Astrocyte (in vitro differentiated cells and primary cell): ENCODE data around the gene PTGIS. TPM values are rescaled to one million over a fixed set of nuclear protein-coding genes. Genes with fewer than 3 reads are reported as not detected.

Source experiments
- DNase-seq: peaks from one replicate; pipeline ENCODE4 v3.0.0-alpha.2; 2010; ENCODE audit warnings: low read depth
- FAIRE-seq: peaks from 2 replicates; lab custom pipeline; 2011; peaks lifted over from hg19 to GRCh38; lab: Jason Lieb, UNC
- H2AFZ ChIP-seq: 2 replicates; pipeline ENCODE4 v1.6.0; 2012; ENCODE audit warnings: low read depth, low read length, inconsistent platforms
- H3K27ac ChIP-seq: 2 replicates; pipeline ENCODE4 v1.5.1; 2011; ENCODE audit warnings: low read depth, low read length, inconsistent platforms
- H3K27me3 ChIP-seq: 2 replicates; pipeline ENCODE4 v1.6.0; 2011; ENCODE audit warnings: low read length, inconsistent platforms; ENCODE audit not compliant: insufficient read depth
- H3K36me3 ChIP-seq: 2 replicates; pipeline ENCODE4 v1.5.1; 2011; ENCODE audit warnings: low read length, inconsistent platforms; ENCODE audit not compliant: insufficient read depth
- H3K4me1 ChIP-seq: 2 replicates; pipeline ENCODE4 v1.5.1; 2011; ENCODE audit warnings: low read length, inconsistent platforms; ENCODE audit not compliant: insufficient read depth
- H3K4me2 ChIP-seq: 2 replicates; pipeline ENCODE4 v1.6.0; 2012; ENCODE audit warnings: low read length, inconsistent platforms
- H3K4me3 ChIP-seq: 2 replicates; pipeline ENCODE4 v1.5.1; 2011; ENCODE audit warnings: low read depth, mild to moderate bottlenecking, low read length, inconsistent platforms; ENCODE audit not compliant: insufficient read depth
- H3K79me2 ChIP-seq: 2 replicates; pipeline ENCODE4 v1.6.0; 2012; ENCODE audit warnings: mild to moderate bottlenecking, low read length, inconsistent platforms; ENCODE audit not compliant: insufficient read depth
- H3K9ac ChIP-seq: 2 replicates; pipeline ENCODE4 v1.6.0; 2012; ENCODE audit warnings: mild to moderate bottlenecking, low read length, inconsistent platforms
- H3K9me3 ChIP-seq: 2 replicates; pipeline ENCODE4 v1.5.1; 2012; ENCODE audit warnings: low read depth, mild to moderate bottlenecking, low read length, inconsistent platforms; ENCODE audit not compliant: insufficient read depth
- H4K20me1 ChIP-seq: 2 replicates; pipeline ENCODE4 v1.6.0; 2012; ENCODE audit warnings: low read length, inconsistent platforms; ENCODE audit not compliant: insufficient read depth
- H3K27ac Mint-ChIP-seq: one replicate; pipeline ENCODE4 v1.8.0; 2021; ENCODE audit warnings: mild to moderate bottlenecking, mixed read lengths; ENCODE audit not compliant: unreplicated experiment
- H3K27me3 Mint-ChIP-seq: one replicate; pipeline ENCODE4 v1.8.0; 2021; ENCODE audit warnings: low read depth, mixed read lengths; ENCODE audit not compliant: unreplicated experiment
- H3K36me3 Mint-ChIP-seq: one replicate; pipeline ENCODE4 v1.8.0; 2021; ENCODE audit warnings: low read depth, mixed read lengths; ENCODE audit not compliant: unreplicated experiment
- H3K4me1 Mint-ChIP-seq: one replicate; pipeline ENCODE4 v1.8.0; 2021; ENCODE audit warnings: low read depth, mixed read lengths; ENCODE audit not compliant: unreplicated experiment
- H3K4me3 Mint-ChIP-seq: one replicate; pipeline ENCODE4 v1.8.0; 2021; ENCODE audit warnings: mild to moderate bottlenecking, moderate library complexity, mixed read lengths; ENCODE audit not compliant: unreplicated experiment
- H3K9me3 Mint-ChIP-seq: one replicate; pipeline ENCODE4 v1.8.0; 2021; ENCODE audit warnings: mild to moderate bottlenecking, mixed read lengths; ENCODE audit not compliant: unreplicated experiment
- EZH2 ChIP-seq: IDR thresholded peaks from 2 replicates; pipeline ENCODE4 v1.6.1; 2012; ENCODE audit warnings: mild to moderate bottlenecking, low read length, inconsistent platforms; ENCODE audit not compliant: insufficient read depth
- total RNA-seq: library from RNA; stranded (reverse); gene quantifications from 2 replicates; pipeline ENCODE4 v1.2.1, GENCODE V29; 2021
- TF ChIP-seq, protein P1 (sequence below): IDR thresholded peaks from 2 replicates; pipeline ENCODE4 v1.5.1; 2011; ENCODE audit warnings: low read depth, mild to moderate bottlenecking, inconsistent platforms, low read length, moderate library complexity; ENCODE audit not compliant: insufficient read depth

PTGIS gene
- total RNA-seq, 1 donor from 2014 or later: 1.9 TPM

DNA sequence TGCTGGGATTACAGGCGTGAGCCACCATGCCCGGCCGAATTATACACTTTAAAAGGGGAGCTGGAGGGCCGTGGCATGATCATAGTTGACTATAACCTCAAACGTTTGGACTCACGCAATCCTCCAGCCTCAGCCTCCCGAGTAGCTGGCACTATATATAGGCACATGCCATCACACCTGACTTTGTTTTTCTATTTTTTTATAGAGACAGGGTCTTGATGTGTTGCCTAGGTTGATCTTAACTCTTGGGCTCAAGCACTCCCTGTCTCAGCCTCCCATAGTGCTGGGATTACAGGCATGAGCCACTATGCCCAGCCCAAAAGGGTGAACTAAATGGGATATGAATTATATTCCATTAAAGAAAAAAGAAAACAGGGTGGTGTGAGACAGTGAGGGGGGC, 7.8 kb downstream of the PTGIS start:
- TF ChIP-seq EZH2: no peak
- TF ChIP-seq, protein P1, sequence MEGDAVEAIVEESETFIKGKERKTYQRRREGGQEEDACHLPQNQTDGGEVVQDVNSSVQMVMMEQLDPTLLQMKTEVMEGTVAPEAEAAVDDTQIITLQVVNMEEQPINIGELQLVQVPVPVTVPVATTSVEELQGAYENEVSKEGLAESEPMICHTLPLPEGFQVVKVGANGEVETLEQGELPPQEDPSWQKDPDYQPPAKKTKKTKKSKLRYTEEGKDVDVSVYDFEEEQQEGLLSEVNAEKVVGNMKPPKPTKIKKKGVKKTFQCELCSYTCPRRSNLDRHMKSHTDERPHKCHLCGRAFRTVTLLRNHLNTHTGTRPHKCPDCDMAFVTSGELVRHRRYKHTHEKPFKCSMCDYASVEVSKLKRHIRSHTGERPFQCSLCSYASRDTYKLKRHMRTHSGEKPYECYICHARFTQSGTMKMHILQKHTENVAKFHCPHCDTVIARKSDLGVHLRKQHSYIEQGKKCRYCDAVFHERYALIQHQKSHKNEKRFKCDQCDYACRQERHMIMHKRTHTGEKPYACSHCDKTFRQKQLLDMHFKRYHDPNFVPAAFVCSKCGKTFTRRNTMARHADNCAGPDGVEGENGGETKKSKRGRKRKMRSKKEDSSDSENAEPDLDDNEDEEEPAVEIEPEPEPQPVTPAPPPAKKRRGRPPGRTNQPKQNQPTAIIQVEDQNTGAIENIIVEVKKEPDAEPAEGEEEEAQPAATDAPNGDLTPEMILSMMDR: no peak

DNA sequence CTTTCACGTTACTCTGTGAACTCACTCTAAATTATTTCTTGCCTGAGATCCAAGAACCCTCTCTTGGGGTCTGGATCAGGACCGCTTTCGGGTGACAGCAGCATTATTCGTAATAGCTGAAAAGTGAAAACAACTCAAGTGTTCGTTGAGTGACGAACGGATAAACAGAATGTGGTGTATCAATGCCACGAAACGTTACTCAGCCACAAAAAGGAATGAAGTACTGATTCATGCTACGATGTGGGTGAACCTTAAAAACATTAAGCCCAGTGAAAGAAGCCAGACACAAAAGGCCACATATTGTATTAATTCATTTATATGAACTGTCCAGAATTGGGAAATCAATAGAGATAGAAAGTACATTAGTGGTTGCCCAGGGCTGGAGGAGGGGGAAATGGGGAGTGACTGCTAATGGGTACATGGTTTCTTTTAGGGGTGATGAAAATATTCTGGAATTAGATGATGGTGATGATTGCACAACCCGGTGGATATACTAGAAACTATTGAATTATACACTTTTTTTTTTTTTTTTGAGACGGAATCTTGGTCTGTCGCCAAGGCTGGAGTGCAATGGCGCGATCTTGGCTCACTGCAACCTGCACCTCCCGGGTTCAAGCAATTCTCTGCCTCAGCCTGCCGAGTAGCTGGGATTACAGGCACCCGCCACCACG, 8.4 kb downstream of the PTGIS start:
- no peak for TF ChIP-seq EZH2
- TF ChIP-seq, protein P1: no peak
- Mint-ChIP-seq H3K27ac (no peak overlapping the region), H3K27me3 (peaks cover 10% of the 10 kb centered on the region), H3K9me3 (peaks cover 2% of the 10 kb centered on the region), H3K4me1 (peaks cover 13% of the 10 kb centered on the region), H3K36me3 (no peaks in the 10 kb centered on the region), H3K4me3 (peak overlapping the region; percentile 69)
- no peaks in the 10 kb centered on the region for H3K79me2 ChIP-seq
- H3K4me3 ChIP-seq: no peak overlapping the region
- H3K27me3 ChIP-seq: no peaks in the 10 kb centered on the region
- H4K20me1 ChIP-seq: no peaks in the 10 kb centered on the region
- no peak for FAIRE-seq
- no peak overlapping the region for H3K9ac ChIP-seq
- H3K27ac ChIP-seq: no peak overlapping the region
- H2AFZ ChIP-seq: no peak overlapping the region
- no peaks in the 10 kb centered on the region for H3K9me3 ChIP-seq
- H3K36me3 ChIP-seq: no peaks in the 10 kb centered on the region
- peak; percentile 70 for DNase-seq
- no peak overlapping the region for H3K4me2 ChIP-seq
- H3K4me1 ChIP-seq: peaks cover 18% of the 10 kb centered on the region

More for the DNA sequence above, 7.8 kb downstream of the PTGIS start:
- peaks cover 18% of the 10 kb centered on the region for H3K4me1 ChIP-seq
- H3K36me3 ChIP-seq: no peaks in the 10 kb centered on the region
- Mint-ChIP-seq H3K27me3 (peaks cover 11% of the 10 kb centered on the region), H3K4me3 (no peak overlapping the region), H3K27ac (no peak overlapping the region), H3K4me1 (peaks cover 13% of the 10 kb centered on the region), H3K9me3 (peaks cover 2% of the 10 kb centered on the region), H3K36me3 (no peaks in the 10 kb centered on the region)
- no peak overlapping the region for H3K27ac ChIP-seq
- H4K20me1 ChIP-seq: no peaks in the 10 kb centered on the region
- no peak overlapping the region for H3K4me3 ChIP-seq
- H3K9me3 ChIP-seq: no peaks in the 10 kb centered on the region
- DNase-seq (no peak), FAIRE-seq (no peak)
- no peak overlapping the region for H3K9ac ChIP-seq
- H2AFZ ChIP-seq: no peak overlapping the region
- H3K27me3 ChIP-seq: no peaks in the 10 kb centered on the region
- H3K4me2 ChIP-seq: no peak overlapping the region
- no peaks in the 10 kb centered on the region for H3K79me2 ChIP-seq

DNA sequence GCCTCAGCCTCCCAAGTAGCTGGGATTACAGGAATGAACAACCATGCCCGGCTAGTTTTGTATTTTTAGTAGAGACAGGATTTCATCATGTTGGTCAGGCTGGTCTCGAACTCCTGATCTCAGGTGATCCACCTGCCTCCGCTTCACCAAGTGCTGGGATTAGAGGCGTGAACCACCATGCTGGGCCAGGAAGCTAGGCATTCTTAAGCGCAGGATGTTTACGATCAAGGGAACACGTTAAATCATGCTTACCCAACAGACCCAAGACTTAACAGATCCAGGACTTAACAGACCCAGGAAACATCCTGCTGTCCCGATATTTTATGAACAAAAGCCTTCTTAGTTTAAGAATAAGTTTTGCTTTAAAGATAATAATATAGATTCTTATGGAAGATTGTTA, 9.1 kb downstream of the PTGIS start:
- Histone ChIP-seq H3K27ac (no peak overlapping the region), H3K9me3 (no peaks in the 10 kb centered on the region), H3K27me3 (no peaks in the 10 kb centered on the region), H3K4me2 (no peak overlapping the region), H3K79me2 (no peaks in the 10 kb centered on the region), H3K9ac (no peak overlapping the region), H4K20me1 (no peaks in the 10 kb centered on the region), H3K4me1 (peaks cover 18% of the 10 kb centered on the region), H3K4me3 (no peak overlapping the region), H2AFZ (no peak overlapping the region), H3K36me3 (no peaks in the 10 kb centered on the region)
- FAIRE-seq (no peak), DNase-seq (no peak)
- peaks cover 13% of the 10 kb centered on the region for H3K4me1 Mint-ChIP-seq
- H3K27me3 Mint-ChIP-seq: peaks cover 9% of the 10 kb centered on the region
- no peak overlapping the region for H3K27ac Mint-ChIP-seq
- H3K9me3 Mint-ChIP-seq: peaks cover 2% of the 10 kb centered on the region
- TF ChIP-seq EZH2: no peak
- TF ChIP-seq, protein P1: no peak
- H3K4me3 Mint-ChIP-seq: no peak overlapping the region
- no peaks in the 10 kb centered on the region for H3K36me3 Mint-ChIP-seq
